Activated CD4-positive, alpha-beta T cell treated with anti-CD3 and anti-CD28 coated beads for 1 hour (primary cell): Measurements from ENCODE around the gene CD247.

ENCODE experiments used
- DNase-seq: peaks from one replicate; pipeline ENCODE4 v3.0.0-alpha.2; 2020

CD247 gene

DNA sequence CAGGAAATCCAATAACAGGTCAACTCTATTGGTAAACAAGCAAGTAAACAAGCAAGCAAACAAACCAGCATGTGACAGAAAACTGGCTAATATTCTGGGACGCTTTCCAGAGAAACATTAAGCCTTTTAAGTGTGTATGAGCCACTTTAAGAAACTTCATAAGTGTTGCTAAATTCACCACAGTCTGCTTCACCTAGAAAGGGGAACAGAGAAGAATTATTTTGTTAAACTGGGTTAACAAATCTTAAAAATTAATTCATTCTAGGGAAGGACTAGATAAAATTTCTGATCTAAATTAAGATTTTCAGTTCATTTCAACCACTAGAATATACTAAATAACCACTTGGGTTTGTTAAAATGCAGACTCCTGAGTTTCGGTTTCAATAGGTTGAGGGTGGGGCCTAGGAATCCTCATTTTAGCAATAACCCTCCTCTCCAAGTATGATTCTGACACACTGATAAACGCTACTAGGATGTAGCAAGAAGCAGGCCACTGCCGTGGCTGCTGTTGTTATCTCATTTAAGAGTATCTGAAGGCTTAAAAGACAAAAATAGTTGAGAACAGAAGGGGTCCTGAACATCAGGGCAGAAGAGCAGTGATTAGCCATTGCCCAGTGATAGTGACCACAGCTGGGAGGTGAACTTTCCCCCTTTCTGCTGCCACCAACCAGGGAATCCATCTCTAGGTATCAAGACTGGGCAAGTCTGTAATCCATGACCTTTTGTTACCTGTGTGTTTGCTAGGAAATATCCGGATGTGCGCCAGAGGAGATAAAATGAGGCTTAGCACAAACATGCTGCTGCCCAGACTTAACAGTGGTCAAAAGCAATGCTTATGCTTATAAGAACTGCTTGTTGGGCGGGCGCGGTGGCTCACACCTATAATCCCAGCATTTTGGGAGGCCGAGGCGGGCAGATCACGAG, 24.0 kb upstream of the CD247 start:
- no peak for DNase-seq

DNA sequence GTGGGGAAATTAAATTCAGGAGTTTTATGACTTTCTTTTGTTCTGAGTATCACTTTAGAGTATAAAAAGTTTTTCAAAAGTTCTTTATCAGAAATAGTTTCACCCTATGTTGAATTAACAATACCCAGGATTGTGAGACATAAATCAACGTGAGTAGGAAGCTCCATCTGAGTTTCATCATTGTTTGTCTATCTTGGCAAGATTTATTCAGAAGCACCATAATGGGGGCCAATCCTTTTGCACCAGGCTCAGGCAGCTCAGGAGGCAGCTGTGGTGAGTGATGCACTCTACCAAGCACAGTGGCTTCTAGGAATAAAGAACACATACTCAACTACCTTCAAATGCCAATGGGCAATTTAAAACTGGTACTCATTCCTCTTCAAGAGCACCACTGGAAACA, 23.3 kb upstream of the CD247 start:
- no peak for DNase-seq

DNA sequence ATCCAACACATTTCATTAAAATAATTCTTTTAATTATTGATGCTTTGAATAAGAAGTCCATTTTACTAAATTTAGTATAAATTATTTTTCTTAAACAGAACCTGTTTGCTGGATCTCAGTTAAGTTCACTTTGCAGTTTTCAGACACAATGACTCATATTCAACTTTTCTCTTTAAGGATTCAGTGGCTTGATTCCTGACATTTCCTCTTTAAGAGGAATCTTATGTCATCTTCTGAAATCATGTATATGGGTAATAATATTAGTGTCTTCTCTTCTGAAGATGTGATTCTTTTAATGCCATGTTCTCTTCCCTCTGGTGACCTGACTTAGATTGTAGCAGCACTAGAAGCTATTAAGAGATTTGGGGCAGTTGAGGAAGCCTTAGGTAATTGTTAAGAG, 22.7 kb upstream of the CD247 start:
- no peak for DNase-seq

DNA sequence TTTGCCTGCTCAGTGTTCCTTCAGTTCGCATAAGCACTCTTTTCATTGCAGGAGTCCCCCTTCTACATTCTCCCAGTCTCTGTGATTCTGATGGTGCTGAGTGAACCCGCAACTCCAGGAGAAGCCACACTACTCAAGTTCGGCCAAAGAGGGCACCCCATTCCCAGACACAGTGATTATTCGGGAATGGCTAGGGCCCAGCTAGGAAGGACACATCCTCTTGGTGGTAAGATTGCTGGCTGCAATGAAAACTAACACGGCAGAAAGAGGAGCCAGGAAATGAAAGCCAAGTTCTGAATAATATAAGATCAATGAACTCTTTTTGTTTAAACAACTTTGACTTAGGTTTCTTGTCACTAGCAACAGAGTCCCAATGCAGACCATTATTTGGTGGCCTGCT, 20.3 kb upstream of the CD247 start:
- DNase-seq: no peak

DNA sequence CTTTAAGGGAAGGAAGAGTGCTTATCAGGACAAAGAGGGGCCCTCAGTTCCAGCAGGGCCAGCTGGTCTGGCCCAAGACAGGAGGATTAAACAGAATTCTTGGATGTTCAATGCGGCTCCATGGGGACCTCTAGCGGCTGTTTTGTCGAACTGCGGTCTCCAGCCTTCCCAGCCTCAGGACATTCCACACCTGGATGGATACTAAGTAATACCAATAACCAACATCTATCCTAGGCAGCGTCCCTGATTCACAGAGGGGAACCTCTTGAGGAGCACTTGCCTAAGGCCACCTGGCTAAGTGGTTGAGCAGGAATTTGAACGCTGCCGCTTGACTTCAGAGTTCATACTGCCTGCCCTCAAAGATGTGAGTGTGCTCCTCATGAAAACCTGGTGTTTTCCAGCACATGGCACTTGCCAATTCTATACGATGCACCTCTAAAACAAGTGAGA, 15.5 kb upstream of the CD247 start:
- peak; percentile 48 for DNase-seq

DNA sequence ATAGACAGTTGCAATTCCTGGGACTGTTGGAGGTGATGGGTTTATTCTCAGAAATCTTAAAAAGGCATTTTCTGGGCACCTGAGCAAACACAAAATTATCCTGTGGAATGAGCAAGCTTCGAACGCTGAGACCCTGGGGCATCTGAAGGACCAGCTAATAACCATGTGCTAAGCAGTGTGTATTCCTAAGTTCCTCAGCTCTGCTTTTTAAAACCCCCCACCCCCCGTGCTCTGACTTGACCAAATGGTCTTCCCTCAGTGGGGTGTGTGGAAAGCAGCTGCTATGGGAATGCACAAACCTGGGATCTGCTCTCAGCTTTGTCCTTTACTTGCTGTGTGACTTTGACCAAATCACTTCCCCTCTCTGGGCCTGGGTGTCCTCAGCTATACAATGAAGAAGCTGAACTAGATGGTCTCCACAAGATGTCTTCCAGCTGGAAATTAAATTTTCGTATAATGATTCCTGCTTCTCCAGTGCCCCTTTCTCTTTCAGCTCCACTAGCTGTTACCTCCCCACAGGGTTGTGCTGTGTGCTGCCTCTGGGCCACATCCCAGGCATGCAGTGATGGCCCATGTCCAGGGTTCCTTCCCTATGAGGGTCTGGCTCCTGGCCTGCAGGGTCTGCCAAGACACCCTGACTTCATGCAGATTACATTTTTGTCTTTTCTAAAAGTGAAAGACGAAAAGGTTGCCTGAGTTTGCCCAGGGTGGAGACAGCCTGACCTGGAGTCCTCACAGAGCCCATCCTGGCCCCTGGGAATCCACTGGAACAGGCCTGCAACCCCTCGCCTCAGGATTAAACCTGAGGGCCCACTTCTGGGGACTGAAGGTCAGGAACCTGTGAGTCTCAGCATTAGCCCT, 14.9 kb upstream of the CD247 start:
- no peak for DNase-seq

DNA sequence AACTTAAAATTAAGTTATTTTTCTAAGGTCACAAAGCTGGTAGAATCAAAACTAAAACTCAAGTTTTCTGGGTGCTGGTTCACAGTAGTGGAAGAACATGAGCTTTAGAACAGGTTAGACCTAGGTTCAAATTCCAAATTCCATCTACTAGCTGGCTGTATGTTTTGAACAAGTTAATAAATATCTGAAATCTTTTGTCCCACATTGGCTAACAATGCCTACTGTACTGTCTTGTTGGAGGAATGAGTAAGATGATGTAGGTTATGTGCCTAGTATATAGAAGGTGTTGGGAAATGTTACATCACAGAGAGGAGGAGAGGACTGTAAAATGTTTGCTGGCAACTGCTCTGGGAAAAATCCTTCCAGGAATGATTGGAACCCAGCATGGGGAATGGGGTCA, 14.0 kb upstream of the CD247 start:
- no peak for DNase-seq

DNA sequence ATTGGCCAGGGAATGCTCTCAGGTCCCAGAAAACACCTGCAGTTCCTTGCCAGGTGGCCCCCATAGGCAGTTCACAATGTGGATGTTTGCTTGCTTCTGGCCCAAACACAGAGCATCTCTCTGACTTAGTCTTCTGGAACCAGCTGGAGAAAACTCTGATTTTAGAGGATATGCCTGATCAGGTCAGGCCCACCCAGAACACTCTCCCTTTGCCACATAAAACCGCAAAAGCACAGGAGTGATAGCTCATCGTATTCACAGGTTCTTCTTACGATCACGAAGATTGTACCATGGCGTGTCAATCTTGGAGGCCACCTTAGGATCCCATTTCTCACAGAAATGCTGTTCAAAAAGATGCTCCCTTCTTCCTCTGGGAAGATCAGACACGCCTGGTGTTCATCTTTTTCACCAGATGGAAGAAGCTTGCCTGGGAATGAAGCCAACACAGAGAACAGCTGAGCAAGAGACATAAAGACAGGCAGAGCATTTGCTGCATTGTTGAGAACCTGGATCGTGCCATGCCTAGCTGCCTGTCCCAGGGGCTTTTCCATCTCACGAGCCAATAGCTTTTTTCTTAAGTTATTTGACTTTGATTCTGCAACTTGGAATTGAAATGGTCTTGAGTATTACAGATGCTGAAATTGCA, 11.6 kb upstream of the CD247 start:
- no peak for DNase-seq

DNA sequence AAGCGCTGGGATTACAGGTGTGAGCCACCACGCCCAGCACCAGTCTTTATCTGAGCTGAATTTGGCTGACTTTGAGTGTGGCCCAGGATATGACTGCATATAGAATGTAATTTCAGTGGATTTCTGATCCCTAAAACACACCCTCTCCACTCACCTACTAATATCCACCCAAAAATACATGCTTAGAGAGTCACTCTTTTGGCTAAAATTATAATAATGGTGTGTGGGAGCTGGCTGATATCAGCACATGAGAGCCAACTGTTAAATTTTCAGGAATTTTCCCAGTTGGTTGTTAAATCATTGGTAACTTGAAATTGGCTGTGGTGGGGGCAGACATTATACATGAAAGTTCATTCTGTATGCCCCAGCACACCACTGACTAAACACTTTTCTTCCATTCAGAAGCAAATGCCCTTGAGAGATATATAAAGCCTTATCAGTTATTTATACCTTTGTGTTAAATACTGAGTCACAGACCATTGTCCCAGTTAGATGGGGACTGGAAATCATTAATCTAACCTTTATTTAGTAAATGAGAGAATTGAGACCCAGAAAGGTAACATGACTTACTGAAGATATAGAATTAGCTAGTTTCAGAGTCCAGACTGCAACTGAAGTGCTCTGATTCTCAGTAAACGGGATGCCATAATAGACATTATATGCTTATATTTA, 9.9 kb upstream of the CD247 start:
- no peak for DNase-seq

DNA sequence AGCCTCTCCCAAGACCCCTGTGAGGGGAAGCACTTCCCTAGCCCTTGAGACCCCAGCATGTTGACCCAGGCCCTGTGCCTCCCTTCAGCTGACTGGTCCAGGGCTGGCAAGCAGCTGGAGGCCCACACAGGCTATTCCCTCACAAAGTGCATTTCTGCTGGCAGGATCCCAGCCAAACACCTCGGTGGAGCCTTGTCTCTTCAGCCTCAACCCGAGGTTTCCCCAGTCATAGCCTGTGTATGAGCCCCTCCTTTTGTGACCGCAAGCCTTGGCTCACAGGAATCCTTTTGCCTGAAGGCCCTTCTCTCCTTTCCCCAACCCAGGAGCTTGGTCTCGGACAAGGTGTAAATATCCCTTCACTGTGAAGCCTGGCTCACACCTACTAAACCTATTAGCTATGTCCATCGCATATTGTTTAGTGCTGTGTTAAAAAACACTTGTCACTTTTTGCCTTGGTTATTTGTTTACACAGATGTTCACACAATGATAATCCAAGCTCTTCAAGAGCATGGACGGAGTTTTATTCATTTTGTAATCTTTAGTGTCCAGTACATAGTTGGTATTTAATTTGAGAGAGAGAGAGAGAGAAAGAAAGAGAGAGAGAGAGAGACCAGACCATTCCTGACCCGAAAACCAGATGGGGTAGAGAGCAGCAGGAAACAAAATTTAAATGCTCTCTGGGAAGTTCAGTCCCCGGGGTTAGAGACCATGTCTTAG, 8.5 kb upstream of the CD247 start:
- DNase-seq: no peak

DNA sequence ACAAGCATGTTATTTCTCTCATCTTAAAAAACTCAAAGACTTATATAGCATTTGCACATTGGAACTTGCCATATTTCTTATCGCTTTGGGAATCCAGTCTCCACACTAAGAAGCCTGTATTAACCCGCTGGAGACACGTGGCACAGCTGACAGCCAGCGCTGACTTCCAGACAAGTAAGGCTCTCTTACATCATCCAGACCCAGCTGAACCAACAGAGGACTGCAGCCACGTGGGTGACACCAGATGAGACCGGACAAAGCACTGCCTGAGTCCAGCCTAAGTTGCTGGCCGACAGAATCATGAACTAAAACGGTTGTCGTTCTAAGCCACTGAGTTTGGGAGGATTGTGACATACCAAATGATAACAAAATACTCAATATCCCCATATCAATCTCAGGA, 6.3 kb upstream of the CD247 start:
- no peak for DNase-seq

DNA sequence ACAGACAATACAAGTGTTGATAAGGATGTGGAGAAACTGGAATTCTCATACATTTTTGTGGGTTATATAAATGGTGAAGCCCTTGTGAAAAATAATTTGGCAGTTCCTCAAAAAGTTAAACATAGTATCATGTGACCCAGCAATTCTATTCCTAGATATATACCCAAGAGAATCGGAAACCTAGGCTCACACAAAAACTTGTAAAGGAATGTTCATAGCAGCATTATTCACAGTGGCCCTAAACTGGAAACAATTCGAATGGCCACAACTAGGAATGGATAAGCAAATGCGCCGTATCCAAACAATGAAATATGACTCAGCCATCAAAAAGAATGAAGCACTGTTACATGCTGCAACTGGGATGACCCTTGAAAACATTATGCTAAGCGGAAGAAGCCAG, 3.9 kb upstream of the CD247 start:
- DNase-seq: no peak

DNA sequence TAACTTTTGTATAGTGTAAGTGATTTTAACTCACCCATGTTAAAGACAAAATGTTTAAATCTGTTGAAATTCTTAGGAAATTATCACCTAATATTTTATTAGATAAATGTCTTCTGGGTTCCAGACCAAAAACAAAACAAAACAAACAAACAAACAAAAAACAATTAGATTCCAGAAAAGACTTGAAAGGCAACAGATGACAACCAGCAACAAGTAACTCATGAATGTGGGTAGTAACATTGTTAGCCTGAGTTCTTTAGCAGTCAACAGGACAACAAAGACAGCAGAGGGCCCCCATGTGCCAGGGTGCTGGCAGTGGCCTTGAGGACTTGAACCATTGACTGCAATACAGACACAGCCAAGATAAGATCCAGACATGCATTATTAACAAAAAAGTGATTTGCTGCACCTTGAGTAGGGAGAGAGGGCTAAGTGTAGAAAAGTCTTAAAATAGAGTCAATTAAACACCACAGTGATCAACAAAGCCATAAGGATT, 2.4 kb upstream of the CD247 start:
- DNase-seq: no peak

DNA sequence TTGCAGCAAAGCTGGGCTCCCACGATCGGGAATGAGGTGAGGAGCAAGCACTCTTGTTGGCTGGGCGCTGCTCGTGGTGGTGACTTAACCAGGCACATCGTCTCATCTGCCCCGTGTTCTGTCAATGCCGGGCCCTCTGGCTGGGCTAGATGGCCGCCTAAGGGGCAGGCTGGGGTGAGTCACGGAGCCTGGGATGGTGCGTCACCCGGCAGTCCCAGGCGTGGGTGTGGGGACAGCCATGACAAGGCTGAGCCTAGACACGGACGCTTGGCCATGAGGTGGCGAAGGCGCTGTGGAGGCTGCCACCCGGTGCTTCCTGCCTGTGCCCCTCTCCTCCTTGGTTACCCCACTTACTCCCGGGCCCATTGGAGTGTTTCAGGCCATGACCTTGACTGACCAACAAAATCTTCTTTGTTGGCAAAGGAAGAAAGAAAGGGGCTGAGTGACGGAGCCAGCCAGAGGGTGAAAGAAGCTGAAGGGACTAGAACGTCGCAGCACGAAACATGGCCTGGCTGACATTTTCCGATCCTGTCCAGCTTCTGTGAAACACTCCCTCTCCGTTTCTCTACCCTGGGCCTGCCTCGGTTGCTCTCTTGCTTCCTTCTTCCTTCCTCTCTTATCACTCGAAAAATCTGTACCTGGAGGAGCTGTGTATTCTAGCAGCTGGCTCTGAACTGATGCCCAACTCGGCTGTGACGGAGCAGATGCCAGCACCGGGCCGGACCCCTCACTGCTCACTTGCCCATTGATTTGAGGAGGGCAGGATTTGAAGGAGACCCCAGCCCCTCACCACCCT, 596 bp downstream of the CD247 start:
- DNase-seq: peak; percentile 83

DNA sequence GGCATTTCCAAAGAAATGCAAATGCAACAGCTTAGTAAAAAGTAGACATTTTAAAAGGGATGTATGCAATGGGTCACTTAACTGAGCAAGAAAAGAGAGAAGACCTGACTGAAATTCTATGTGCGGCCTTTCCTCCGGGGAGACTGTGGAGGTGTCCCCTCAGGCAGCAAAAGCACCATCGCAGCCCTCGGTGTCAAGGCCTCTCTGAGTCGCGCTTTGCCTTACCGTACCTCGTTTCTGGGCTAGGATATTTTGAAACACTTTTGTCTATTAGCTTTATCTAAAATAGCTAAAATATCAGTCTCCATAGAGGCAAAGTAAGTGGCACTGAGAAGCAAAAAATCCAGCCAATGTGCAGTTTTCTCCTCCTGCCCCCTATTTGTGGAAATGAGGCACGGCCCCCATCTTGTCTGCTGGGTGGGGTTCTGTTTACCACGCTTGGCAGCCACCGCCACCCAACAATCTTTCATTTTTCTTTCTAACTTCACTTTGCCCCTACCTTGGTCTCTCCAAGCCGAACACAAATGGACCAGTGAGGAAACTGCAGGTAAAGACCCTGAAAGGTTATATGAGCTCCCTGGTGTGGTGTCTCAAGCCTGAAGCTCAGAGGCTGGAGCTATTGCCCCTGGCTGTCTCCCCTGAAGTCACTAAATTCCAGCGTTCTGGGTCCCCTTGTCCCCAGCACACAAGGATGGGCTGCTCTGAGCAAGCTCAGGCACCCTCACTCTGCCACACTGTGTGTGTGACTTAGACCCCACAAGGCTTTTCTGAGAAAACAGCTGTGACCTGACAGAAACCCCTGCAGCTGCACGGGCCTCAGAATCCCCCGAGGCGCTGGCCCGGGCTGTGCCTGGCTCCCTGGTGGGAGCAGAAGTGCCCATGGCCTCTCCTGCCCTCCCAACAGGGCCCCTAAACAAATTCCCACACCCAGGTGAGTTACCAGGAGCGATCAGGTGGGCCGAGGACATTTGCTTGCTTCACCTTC, 1.6 kb downstream of the CD247 start:
- no peak for DNase-seq

DNA sequence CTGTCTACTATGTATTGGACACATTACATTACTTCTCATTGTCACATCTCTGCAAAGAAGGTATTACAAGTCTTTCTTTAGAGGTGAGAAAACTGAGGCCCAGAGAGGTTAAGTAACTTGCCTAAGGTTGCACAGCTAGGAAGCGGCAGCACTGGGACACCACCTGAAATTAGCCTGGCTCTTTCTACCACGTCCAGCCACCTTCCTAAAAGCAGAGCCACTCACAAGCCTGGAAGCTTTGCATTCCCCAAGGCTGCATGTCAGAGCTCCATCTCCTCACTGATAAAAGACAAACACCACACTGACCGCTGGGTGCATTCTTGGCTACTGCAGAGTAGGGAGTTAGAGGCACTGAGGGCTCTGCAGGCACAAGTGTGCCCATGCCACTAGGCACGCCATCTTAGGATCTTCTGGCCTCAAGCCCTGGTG, 2.4 kb downstream of the CD247 start:
- DNase-seq: no peak

DNA sequence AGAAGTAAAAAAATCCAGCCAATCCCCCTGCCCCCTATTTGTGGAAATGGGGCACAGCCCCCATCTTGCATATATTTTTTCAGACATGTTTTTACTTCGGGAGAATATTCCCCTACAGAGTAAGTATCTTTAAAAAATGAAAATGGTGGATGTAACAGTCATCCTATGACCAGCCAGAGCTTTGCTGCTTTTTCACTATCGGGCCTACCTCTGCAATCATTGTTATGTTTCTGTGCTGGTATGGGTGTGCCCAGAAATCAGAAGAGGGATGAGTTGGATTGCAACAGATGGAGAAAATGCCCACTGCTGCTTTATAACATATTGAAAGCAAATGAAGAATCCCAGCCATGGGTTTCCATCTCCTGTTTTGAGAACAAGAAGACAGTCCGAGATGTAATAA, 2.9 kb downstream of the CD247 start:
- DNase-seq: no peak

DNA sequence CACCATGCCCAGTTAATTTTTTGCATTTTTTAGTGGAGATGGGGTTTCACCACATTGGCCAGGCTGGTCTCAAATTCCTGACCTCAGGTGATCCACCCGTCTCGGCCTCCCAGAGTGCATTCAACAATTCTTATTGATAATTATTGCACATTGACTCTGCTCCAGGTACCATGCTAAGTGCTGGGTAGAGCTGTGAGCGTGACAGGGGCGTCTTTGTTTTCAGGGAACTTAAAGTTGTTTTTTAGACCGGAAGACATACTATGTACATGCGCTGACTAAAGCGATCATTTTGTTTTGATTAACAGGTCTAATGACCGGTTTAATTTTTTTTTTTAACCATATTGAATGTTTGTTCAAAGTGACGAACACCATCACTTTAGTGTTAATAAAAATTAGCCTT, 4.0 kb downstream of the CD247 start:
- DNase-seq: no peak

DNA sequence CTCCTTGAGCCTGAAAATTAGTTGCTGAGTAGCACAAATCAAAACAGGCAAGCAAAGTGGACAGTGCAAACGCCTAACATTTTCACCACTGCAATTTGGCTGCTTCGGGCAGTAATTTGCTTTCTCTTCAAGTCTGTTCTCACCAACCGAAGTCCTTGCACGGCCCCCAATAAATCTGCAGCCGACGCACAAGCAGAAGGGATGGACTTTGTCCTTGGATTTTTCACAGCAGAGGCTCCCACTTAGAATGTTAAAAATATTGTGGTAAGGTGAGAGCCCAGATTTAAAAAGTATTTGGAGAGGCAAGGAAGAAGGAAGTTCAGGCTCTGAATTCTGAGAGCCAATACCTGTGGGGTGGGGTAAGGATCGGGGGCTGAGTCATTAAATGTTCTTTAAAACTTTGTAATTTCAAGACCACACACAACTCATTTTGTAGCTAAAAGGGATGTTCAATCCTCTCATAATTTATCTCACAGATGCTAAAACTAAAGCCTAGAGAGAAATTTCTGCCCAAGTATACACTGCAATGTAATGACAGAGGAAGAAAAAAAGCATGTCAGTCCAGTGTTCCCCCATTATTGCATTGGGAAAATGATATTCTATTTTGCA, 6.2 kb downstream of the CD247 start:
- DNase-seq: no peak
